Kidney (tissue), 14 donors: ENCODE measurements around the gene UCK1. TPM values are rescaled to one million over a fixed set of nuclear protein-coding genes. Genes with fewer than 3 reads are reported as not detected.

Experiments
- DNase-seq, 5 donors: peaks; one replicate each; pipeline ENCODE4 v3.0.0-alpha.2; 2013 to 2020
- FAIRE-seq: peaks from 2 replicates; lab custom pipeline; 2012; peaks lifted over from hg19 to GRCh38; lab: Jason Lieb, UNC
- H3K27ac ChIP-seq, 2 donors: one replicate each; pipeline ENCODE4 v1.7.0; 2013; ENCODE audit warnings: low read depth in 2 of 2, low read length in 2 of 2, inconsistent platforms in 1 of 2
- H3K27me3 ChIP-seq: one replicate; pipeline ENCODE4 v1.7.1; 2013; ENCODE audit warnings: low read length, inconsistent platforms; ENCODE audit not compliant: control insufficient read depth, insufficient read depth
- H3K36me3 ChIP-seq, 3 donors: one replicate each; pipeline versions ENCODE4 v1.7.0 to v1.7.1; 2013; ENCODE audit warnings: low read length in 3 of 3, control low read depth in 1 of 3, inconsistent platforms in 1 of 3; ENCODE audit not compliant: insufficient read depth in 3 of 3, control insufficient read depth in 2 of 3
- H3K4me1 ChIP-seq, 3 donors: one replicate each; pipeline versions ENCODE4 v1.7.0 to v1.7.1; 2013; ENCODE audit warnings: low read length in 3 of 3, inconsistent platforms in 1 of 3, low read depth in 1 of 3; ENCODE audit not compliant: control insufficient read depth in 2 of 3, insufficient read depth in 2 of 3
- H3K4me3 ChIP-seq, 3 donors: one replicate each; pipeline versions ENCODE4 v1.7.0 to v1.8.1; 2013; ENCODE audit warnings: low read length in 3 of 3, control low read depth in 1 of 3, inconsistent platforms in 1 of 3
- H3K9ac ChIP-seq, 3 donors: one replicate each; pipeline versions ENCODE4 v1.7.0 to v1.7.1; 2013; ENCODE audit warnings: low read length in 3 of 3, control low read depth in 1 of 3, inconsistent platforms in 1 of 3
- H3K9me3 ChIP-seq, 3 donors: one replicate each; pipeline versions ENCODE4 v1.7.0 to v1.7.1; 2013; ENCODE audit warnings: low read length in 3 of 3, control low read depth in 1 of 3, inconsistent platforms in 1 of 3; ENCODE audit not compliant: control insufficient read depth in 2 of 3, insufficient read depth in 1 of 3
- CTCF ChIP-seq: IDR thresholded peaks from 3 replicates; pipeline ENCODE4 v1.5.1; 2012; ENCODE audit warnings: mild to moderate bottlenecking, moderate library complexity, borderline replicate concordance; ENCODE audit not compliant: insufficient read depth; ENCODE audit errors: extremely low read depth
- intact Hi-C: fragments of 100-400 bp; cut with DNase I; formaldehyde crosslinking; loops from one replicate; pipeline ENCODE4 v1.11.1; 2022
- polyA plus RNA-seq: library from polyadenylated mRNA; stranded (reverse); fragments of 350-450 nt; fragmentation: Illumina TruSeq; extraction: RNeasy Lipid Tissue Mini Kit (QIAGEN cat#74804); gene quantifications from one replicate; pipeline ENCODE4 v1.2.3, GENCODE V29; 2014; ENCODE audit warnings: low read depth, low replicate concordance; ENCODE audit not compliant: insufficient read depth
- total RNA-seq: library from RNA; stranded (reverse); fragmentation: NEBNext Ultra II Directional; extraction: Animal tissue kit (Norgen Biotek cat#: 25700); gene quantifications from one replicate; pipeline ENCODE4 v1.2.1, GENCODE V29; 2021
- donor health status: control.
- donor health status: control.
- donor health status: control.
- donor health status: control.
- donor health status: control.
- donor health status: DM: yes; HTN: yes; CAD: no.
- donor health status: Normal renal cell carcinoma (clear cell type).

Gene UCK1
- total and polyA plus RNA-seq, 2 donors from 2014 or later = 31.3 to 34.6 TPM

- H3K9me3 ChIP-seq = no peaks in the 10 kb centered on the region
- H3K4me1 ChIP-seq = peaks cover 0 to 6% (median 4%) of the 10 kb centered on the region in 3 donors
- H3K27ac ChIP-seq = no peak overlapping the region
- no peak overlapping the region for H3K9ac ChIP-seq
- DNase-seq (no peak), FAIRE-seq (no peak)
- H3K27me3 ChIP-seq = no peaks in the 10 kb centered on the region
- no peak for TF ChIP-seq CTCF
- peaks cover 12 to 81% (median 66%) of the 10 kb centered on the region in 3 donors for H3K36me3 ChIP-seq
- no peak overlapping the region for H3K4me3 ChIP-seq
- intact Hi-C loops = no loop called here
Observed at GRCh38 chr9:131494296-131494870, 36.7 kb downstream of the UCK1 start.

- Histone ChIP-seq H3K4me3 (no peak overlapping the region), H3K9ac (no peak overlapping the region), H3K9me3 (no peaks in the 10 kb centered on the region), H3K27ac (no peak overlapping the region), H3K36me3 (peaks cover 12 to 80% (median 74%) of the 10 kb centered on the region in 3 donors), H3K4me1 (peaks cover 0 to 2% (median 0%) of the 10 kb centered on the region in 3 donors), H3K27me3 (no peaks in the 10 kb centered on the region)
- no peak for TF ChIP-seq CTCF
- DNase-seq (no peak), FAIRE-seq (no peak)
- intact Hi-C loops = no loop called here
Observed at GRCh38 chr9:131492070-131492469, 39.0 kb downstream of the UCK1 start.

- Histone ChIP-seq H3K27ac (no peak overlapping the region), H3K9ac (no peak overlapping the region), H3K4me3 (no peak overlapping the region), H3K27me3 (no peaks in the 10 kb centered on the region), H3K4me1 (no peaks in the 10 kb centered on the region), H3K36me3 (peaks cover 14 to 80% (median 77%) of the 10 kb centered on the region in 3 donors), H3K9me3 (no peaks in the 10 kb centered on the region)
- DNase-seq (no peak), FAIRE-seq (no peak)
- intact Hi-C loops = no loop called here
- TF ChIP-seq CTCF = no peak
Observed at GRCh38 chr9:131491001-131491710, 39.9 kb downstream of the UCK1 start.
